ENCODE results near the gene CHIT1. TPM values are rescaled to one million over a fixed set of nuclear protein-coding genes. Genes with fewer than 3 reads are reported as not detected.
A peak's percentile ranks its signal among the peaks of the same experiment; 100 is the strongest.

The CHIT1 gene
- total and polyA plus RNA-seq, 4 donors, result 0.89 to 4.9 (median 2.0) TPM

GRCh38 chr1:203176273-203177035, 53.0 kb downstream of the CHIT1 start:
- DNase-seq, result no peak
- no peak for TF ChIP-seq CTCF (IDR thresholded peaks at IDR 0.05; ENCODE audit: control extremely low read depth, extremely low read depth)
- no peak for ATAC-seq (ENCODE audit: insufficient read depth, low FRiP score)
- no peak overlapping the region for H3K27ac ChIP-seq (ENCODE audit: low read depth in 1 of 2, low read length in 1 of 2)
- no peaks in the 10 kb centered on the region for H3K27me3 ChIP-seq (ENCODE audit: control insufficient read depth in 3 of 3, insufficient read depth in 3 of 3, low read length in 2 of 3)
- 90 to 92% methylated on average over 9 of the region's 9 CpGs for WGBS, 2 donors
- H3K36me3 ChIP-seq (ENCODE audit: control insufficient read depth in 4 of 4, insufficient read depth in 4 of 4, low read length in 4 of 4), result no peaks in the 10 kb centered on the region
- no peaks in the 10 kb centered on the region for H3K9me3 ChIP-seq (ENCODE audit: control insufficient read depth in 4 of 4, insufficient read depth in 3 of 4, low read length in 3 of 4)
- no peak overlapping the region for H3K4me3 ChIP-seq
- H3K9ac ChIP-seq (ENCODE audit: insufficient read depth in 1 of 2, low read length in 2 of 2), result no peak overlapping the region
- peaks cover 0 to 9% (median 2%) of the 10 kb centered on the region in 5 donors for H3K4me1 ChIP-seq (ENCODE audit: control insufficient read depth in 5 of 5, insufficient read depth in 5 of 5, low read length in 5 of 5)

- TF ChIP-seq CTCF (IDR thresholded peaks at IDR 0.05; ENCODE audit: control extremely low read depth, extremely low read depth), result no peak
- Histone ChIP-seq H3K9me3 (ENCODE audit: control insufficient read depth in 4 of 4, insufficient read depth in 3 of 4, low read length in 3 of 4) (no peaks in the 10 kb centered on the region), H3K4me3 (no peak overlapping the region), H3K9ac (ENCODE audit: insufficient read depth in 1 of 2, low read length in 2 of 2) (no peak overlapping the region), H3K27me3 (ENCODE audit: control insufficient read depth in 3 of 3, insufficient read depth in 3 of 3, low read length in 2 of 3) (no peaks in the 10 kb centered on the region), H3K27ac (ENCODE audit: low read depth in 1 of 2, low read length in 1 of 2) (no peak overlapping the region), H3K4me1 (ENCODE audit: control insufficient read depth in 5 of 5, insufficient read depth in 5 of 5, low read length in 5 of 5) (peaks cover 0 to 9% (median 2%) of the 10 kb centered on the region in 5 donors), H3K36me3 (ENCODE audit: control insufficient read depth in 4 of 4, insufficient read depth in 4 of 4, low read length in 4 of 4) (no peaks in the 10 kb centered on the region)
- no peak for DNase-seq
- peak; percentile 70 for ATAC-seq (ENCODE audit: insufficient read depth, low FRiP score)
- 47 to 51% methylated on average over 9 of the region's 9 CpGs for WGBS, 2 donors
Measured at GRCh38 chr1:203175827-203176241, 53.6 kb downstream of the CHIT1 start.

GRCh38 chr1:203175237-203175826, 54.1 kb downstream of the CHIT1 start, which contains the start of gene MYBPH:
Gene MYBPH (minus strand): TSS chr1:203175826. CDS start chr1:203175755, 71 bp downstream.
- Histone ChIP-seq H3K4me1 (ENCODE audit: control insufficient read depth in 5 of 5, insufficient read depth in 5 of 5, low read length in 5 of 5) (peaks cover 0 to 9% (median 2%) of the 10 kb centered on the region in 5 donors), H3K4me3 (no peak within 1 kb of the TSS), H3K9ac (ENCODE audit: insufficient read depth in 1 of 2, low read length in 2 of 2) (no peak within 1 kb of the TSS), H3K27me3 (ENCODE audit: control insufficient read depth in 3 of 3, insufficient read depth in 3 of 3, low read length in 2 of 3) (no peaks in the 10 kb centered on the region), H3K27ac (ENCODE audit: low read depth in 1 of 2, low read length in 1 of 2) (no peak within 1 kb of the TSS), H3K36me3 (ENCODE audit: control insufficient read depth in 4 of 4, insufficient read depth in 4 of 4, low read length in 4 of 4) (no peaks in the 10 kb centered on the region), H3K9me3 (ENCODE audit: control insufficient read depth in 4 of 4, insufficient read depth in 3 of 4, low read length in 3 of 4) (no peaks in the 10 kb centered on the region)
- DNase-seq, result no peak
- 79 to 84% methylated on average over 5 of the region's 5 CpGs for WGBS, 2 donors
- ATAC-seq (ENCODE audit: insufficient read depth, low FRiP score), result no peak
- TF ChIP-seq CTCF (IDR thresholded peaks at IDR 0.05; ENCODE audit: control extremely low read depth, extremely low read depth), result no peak
